Skeletal muscle tissue (tissue), 4 donors: ENCODE results near the gene LTB4R. TPM values are rescaled to one million over a fixed set of nuclear protein-coding genes. Genes with fewer than 3 reads are reported as not detected.
A peak's percentile ranks its signal among the peaks of the same experiment; 100 is the strongest.

Experiments used
- H3K27ac ChIP-seq: one replicate; pipeline ENCODE4 v1.7.0; 2013; ENCODE audit warnings: mild to moderate bottlenecking, low read depth, low read length, inconsistent platforms
- H3K27me3 ChIP-seq, 3 donors: one replicate each; pipeline ENCODE4 v1.7.0; 2013; ENCODE audit warnings: low read length in 3 of 3; ENCODE audit not compliant: control insufficient read depth in 3 of 3, insufficient read depth in 3 of 3
- H3K36me3 ChIP-seq, 3 donors: one replicate each; pipeline ENCODE4 v1.7.0; 2013; ENCODE audit warnings: low read length in 3 of 3; ENCODE audit not compliant: control insufficient read depth in 3 of 3, insufficient read depth in 3 of 3
- H3K4me1 ChIP-seq, 3 donors: one replicate each; pipeline ENCODE4 v1.7.0; 2013; ENCODE audit warnings: low read length in 3 of 3, mild to moderate bottlenecking in 3 of 3; ENCODE audit not compliant: control insufficient read depth in 3 of 3, insufficient read depth in 3 of 3
- H3K4me3 ChIP-seq, 3 donors: one replicate each; pipeline ENCODE4 v1.7.0; 2013; ENCODE audit warnings: low read length in 3 of 3
- H3K9ac ChIP-seq, 3 donors: one replicate each; pipeline ENCODE4 v1.7.0; 2013; ENCODE audit warnings: low read length in 3 of 3, mild to moderate bottlenecking in 3 of 3, moderate library complexity in 2 of 3, low read depth in 1 of 3
- H3K9me3 ChIP-seq, 3 donors: one replicate each; pipeline ENCODE4 v1.7.0; 2013; ENCODE audit warnings: low read length in 3 of 3; ENCODE audit not compliant: control insufficient read depth in 3 of 3
- total RNA-seq: library from RNA; depleted of rRNA; stranded (reverse); fragments of >200 nt; gene quantifications from one replicate; pipeline ENCODE4 v1.2.3, GENCODE V29; 2014
- donor health status: Osteomylitis.

Gene LTB4R
- total RNA-seq, 1 donor from 2014 or later, result 2.1 TPM

DNA sequence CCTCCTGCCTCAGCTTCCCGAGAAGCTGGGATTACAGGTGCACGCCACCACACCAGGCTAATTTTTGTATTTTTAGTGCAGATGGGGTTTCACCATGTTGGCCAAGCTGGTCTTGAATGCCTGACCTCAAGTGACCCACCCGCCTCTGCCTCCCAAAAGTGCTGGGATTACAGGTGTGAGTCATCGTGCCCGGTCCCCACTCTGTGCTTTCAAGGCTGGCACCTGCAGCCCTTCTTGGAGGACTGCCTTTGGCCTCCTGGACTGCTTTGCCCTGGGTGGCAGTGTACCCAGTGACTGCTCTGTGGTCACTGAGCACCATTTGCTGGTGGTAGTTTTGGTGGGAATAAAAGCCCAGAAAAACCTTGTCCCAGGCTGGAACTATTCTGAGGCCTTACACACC, 24.3 kb upstream of the LTB4R start:
- H3K27ac ChIP-seq, result no peak overlapping the region
- H3K4me3 ChIP-seq, result no peak overlapping the region
- no peaks in the 10 kb centered on the region for H3K9me3 ChIP-seq
- H3K4me1 ChIP-seq, result no peaks in the 10 kb centered on the region
- peaks cover 15 to 26% (median 23%) of the 10 kb centered on the region in 3 donors for H3K36me3 ChIP-seq
- no peak overlapping the region for H3K9ac ChIP-seq
- H3K27me3 ChIP-seq, result no peaks in the 10 kb centered on the region

DNA sequence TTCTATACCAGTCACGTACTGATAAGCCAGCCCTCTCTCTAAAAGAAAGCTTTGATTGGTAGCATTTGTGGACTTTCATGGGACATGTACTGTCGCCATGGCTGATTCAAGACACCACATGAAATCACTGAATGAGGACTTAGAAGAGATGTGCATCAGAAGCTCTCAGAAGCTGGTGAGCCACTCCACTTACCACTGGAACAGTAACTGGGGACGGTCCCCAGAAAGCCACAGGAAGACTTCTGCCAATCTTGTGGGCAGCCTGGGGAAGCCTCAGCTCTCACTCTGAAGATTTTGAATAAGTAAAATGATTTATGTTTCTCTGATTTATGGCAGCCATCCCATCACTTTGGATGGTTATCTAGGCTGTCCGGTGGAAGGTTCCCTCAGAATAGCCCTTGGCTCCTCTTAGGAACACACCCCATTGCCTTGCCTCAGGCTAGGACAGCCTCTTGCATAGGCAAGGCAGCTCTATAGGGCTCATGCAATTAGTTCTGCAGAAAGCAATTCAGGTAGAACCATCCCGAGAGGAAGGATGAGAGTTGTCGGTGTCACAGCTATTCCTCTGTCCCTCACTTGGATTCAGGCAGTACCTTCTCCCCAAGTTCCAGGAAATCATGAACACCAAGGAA, 21.5 kb upstream of the LTB4R start:
- H3K27ac ChIP-seq, result no peak overlapping the region
- H3K9me3 ChIP-seq, result no peaks in the 10 kb centered on the region
- H3K9ac ChIP-seq, result no peak overlapping the region
- H3K4me1 ChIP-seq, result no peaks in the 10 kb centered on the region
- peaks cover 23 to 34% (median 29%) of the 10 kb centered on the region in 3 donors for H3K36me3 ChIP-seq
- H3K4me3 ChIP-seq, result no peak overlapping the region
- no peaks in the 10 kb centered on the region for H3K27me3 ChIP-seq

DNA sequence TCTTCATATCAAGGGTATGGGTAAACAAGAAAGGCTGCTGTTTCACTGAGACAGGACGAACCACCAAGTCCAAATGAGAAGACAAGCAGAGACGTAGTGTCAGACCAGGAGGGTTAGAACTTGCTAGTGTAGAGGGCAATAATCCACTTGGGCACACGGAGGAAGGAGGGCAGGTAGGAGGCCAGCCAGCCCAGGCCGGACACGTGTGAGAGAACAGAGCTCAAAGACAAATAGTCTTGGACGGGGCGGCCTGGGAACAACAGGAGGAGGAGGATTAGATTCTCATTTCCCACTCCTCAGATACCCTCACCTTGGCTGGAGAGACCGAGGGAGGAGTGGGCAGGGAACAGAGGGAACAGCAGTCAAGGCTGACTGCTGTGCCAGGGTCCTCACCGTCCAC, 20.6 kb upstream of the LTB4R start:
- no peaks in the 10 kb centered on the region for H3K9me3 ChIP-seq
- peaks cover 23 to 38% (median 35%) of the 10 kb centered on the region in 3 donors for H3K36me3 ChIP-seq
- H3K4me1 ChIP-seq, result no peaks in the 10 kb centered on the region
- H3K4me3 ChIP-seq, result no peak overlapping the region
- H3K27ac ChIP-seq, result no peak overlapping the region
- no peaks in the 10 kb centered on the region for H3K27me3 ChIP-seq
- H3K9ac ChIP-seq, result no peak overlapping the region

DNA sequence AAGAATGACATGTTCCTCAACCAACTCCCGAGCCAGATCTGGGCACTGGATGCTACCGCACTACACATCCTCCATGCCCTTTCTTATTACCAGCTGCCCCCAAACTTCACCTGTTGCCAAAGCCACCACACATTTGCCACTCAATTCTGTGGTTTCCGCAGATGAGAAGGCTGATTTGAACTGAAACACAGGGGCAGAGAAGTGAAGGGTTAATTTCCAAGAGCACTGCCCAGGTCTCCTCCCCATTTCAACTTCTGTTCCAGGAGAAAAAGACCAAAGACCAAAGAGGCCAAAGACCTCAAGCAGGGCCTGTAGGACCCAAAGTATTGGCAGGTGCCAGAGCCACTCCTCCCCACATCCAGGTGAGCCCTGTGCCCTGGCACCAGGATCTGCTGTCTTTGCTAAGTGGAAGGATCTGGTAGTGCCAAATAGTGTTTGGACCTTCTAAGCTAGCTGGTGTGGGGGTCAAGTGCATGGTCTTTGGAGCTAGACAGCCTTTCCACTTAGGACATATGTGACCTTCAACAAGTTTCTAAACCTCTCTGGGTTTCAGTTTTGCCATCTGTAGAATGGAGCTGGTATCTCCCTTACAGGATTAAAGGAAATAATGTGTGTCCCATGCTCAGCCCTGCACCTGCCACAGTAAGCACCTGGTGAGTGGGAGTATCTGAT, 19.7 kb upstream of the LTB4R start:
- Histone ChIP-seq H3K4me1 (peaks cover 0 to 1% (median under 1%) of the 10 kb centered on the region in 3 donors), H3K27me3 (no peaks in the 10 kb centered on the region), H3K36me3 (peaks cover 23 to 45% (median 43%) of the 10 kb centered on the region in 3 donors), H3K9me3 (no peaks in the 10 kb centered on the region), H3K9ac (no peak overlapping the region), H3K27ac (no peak overlapping the region), H3K4me3 (no peak overlapping the region)

DNA sequence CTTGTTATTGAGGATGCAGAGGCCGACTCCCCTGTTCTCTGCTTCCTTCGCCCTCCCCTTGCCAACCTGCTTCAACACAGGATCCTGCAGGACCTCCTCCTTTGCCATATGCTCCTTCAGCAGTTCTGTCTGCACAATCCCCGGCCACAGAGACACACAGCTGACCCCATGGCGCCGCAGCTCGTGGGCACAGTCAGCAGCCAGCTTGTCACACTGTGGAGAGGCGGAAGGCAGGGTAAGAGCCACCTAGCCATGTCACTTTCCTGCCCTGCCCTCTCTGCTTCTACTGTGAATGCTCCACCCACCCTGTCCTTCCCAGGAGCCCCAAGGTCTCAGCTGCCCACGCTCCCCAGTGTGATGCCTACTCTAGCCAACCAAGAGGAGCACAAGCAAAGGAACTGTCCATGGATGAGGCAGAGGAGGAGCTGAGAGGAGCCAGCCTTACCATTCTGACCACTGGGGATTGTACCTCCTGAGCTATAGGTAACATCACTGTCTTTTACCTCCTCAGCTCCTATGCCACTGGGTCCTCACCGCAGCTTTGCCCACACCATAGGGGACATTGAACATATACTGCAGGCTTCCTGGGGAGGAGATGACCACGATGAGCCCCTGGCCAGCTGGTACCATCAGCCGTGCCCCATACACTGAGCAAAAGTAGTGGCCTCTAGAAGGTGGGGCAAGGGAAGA, 19.0 kb upstream of the LTB4R start:
- H3K27me3 ChIP-seq, result no peaks in the 10 kb centered on the region
- H3K4me1 ChIP-seq, result peaks cover 0 to 8% (median 2%) of the 10 kb centered on the region in 3 donors
- no peak overlapping the region for H3K27ac ChIP-seq
- no peak overlapping the region for H3K9ac ChIP-seq
- peaks cover 23 to 45% (median 43%) of the 10 kb centered on the region in 3 donors for H3K36me3 ChIP-seq
- no peaks in the 10 kb centered on the region for H3K9me3 ChIP-seq
- H3K4me3 ChIP-seq, result no peak overlapping the region

DNA sequence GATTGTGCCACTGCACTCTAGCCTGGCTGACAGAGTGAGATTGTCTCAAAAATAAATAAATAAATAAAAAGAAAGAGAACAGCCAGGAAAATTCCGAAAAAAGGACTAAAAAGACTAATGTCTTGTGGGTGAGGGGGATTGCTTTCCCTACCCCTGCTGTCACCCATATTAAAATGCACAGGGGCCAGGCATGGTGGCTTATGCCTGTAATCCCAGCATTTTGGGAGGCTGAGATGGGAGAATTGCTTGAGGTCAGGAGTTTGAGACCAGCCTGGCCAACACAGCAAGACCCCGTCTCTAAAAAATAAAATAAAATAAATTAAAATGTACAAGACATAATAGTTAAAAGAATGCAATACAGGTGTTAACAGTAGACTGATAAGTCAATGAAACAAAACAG, 17.8 kb upstream of the LTB4R start:
- H3K36me3 ChIP-seq, result peaks cover 23 to 45% (median 43%) of the 10 kb centered on the region in 3 donors
- no peak overlapping the region for H3K9ac ChIP-seq
- peaks cover under 1 to 10% (median 2%) of the 10 kb centered on the region in 3 donors for H3K4me1 ChIP-seq
- no peaks in the 10 kb centered on the region for H3K27me3 ChIP-seq
- no peak overlapping the region for H3K4me3 ChIP-seq
- no peak overlapping the region for H3K27ac ChIP-seq
- no peaks in the 10 kb centered on the region for H3K9me3 ChIP-seq

DNA sequence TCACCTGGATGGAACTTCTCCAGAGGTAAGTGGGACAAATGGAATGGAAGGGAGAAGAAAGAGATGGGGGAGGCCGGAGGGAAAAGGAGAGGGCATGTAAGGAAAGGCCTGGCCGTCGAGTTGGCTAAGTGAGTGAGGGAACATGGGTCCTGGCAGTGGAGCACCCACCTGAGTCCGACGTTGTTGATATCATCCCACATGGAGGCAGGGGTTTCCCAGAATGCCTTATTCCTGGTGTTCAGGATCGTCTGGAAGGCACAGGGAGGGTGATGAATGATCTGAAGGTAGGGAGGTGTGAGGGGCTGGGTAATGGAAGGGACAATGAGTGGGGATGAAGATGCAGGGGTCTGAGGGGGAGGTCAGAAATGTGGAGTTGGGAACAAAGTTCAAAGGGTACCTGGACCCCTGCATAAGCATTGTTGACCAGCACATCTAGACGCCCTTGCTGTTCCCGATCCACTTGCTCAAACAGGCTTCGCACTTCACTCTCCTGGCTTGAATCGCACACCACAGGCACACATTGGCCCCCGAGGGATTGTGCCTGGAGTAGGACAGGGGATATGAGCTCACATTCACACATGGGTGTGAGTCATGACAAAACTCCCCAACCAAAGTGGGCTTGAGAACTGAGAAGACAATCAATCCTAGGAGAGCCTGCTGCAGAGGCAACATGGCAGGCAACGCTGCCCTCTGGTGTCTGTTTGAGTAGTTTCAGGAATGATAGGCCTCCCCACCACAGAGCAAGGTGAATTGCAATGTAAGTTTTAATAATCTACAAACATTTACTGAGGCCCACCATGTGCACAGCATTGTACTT, 14.8 kb upstream of the LTB4R start:
- H3K36me3 ChIP-seq, result peaks cover 8 to 30% (median 27%) of the 10 kb centered on the region in 3 donors
- H3K27ac ChIP-seq, result no peak overlapping the region
- H3K9ac ChIP-seq, result peak overlapping the region in 1 of 3 donors; percentile 10
- H3K9me3 ChIP-seq, result no peaks in the 10 kb centered on the region
- peaks cover 19 to 32% (median 25%) of the 10 kb centered on the region in 3 donors for H3K4me1 ChIP-seq
- no peak overlapping the region for H3K4me3 ChIP-seq
- H3K27me3 ChIP-seq, result no peaks in the 10 kb centered on the region

DNA sequence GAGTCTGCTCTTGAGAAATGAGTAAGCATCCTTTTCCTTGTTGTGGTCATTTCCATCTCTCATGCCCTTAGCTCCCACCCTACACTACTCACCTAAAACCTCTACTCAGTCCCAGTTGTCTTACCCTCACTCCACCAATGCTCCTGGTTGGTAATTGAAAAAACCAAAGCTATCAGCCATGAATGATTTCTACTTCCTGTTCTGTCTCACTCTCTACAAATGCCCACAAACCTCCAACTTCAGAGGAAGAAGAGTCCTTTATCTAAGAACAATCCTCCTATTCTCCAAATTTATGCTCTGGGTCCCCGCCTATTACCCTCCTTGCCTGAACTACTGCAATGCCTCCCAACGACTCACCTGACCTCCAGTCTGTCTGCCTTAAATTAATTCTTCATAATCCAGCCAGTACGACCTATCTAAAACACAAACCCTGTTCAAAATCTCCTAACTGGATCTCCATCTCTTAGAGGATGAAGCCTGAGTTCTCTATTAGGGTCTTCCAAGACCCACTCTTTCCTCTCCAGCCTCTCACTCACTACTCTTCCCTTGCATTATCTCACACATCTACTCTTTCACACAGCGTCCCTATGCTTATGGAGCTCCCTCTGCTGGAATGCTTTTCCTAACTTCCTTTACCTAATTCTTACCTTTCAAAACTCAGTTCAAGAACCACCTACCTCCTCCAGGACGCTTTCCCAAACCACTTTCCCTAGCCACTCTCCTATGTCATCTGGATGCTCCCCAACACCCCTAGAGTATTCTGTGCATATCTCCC, 13.9 kb upstream of the LTB4R start:
- H3K27me3 ChIP-seq, result no peaks in the 10 kb centered on the region
- H3K9ac ChIP-seq, result no peak overlapping the region
- H3K4me1 ChIP-seq, result peaks cover 19 to 32% (median 26%) of the 10 kb centered on the region in 3 donors
- no peak overlapping the region for H3K4me3 ChIP-seq
- peaks cover 12 to 31% (median 27%) of the 10 kb centered on the region in 3 donors for H3K36me3 ChIP-seq
- no peak overlapping the region for H3K27ac ChIP-seq
- H3K9me3 ChIP-seq, result no peaks in the 10 kb centered on the region

DNA sequence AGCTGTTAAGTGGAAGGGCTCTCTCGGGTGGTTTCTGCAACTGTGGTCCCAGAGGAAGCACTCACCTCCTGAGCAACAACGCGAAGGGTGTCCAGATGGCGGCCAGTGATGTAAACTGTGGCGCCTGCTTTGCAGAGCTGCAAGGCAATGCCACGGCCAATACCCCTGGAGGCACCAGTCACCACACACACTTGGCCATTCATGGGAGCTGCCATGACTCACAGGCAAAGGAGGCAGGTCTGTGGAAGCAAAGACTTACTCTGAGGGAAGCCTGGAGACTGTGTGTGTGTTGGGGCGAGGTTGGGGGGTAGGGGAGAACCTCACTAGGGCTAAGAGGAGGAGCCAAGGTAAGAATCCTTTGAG, 12.4 kb upstream of the LTB4R start:
- Histone ChIP-seq H3K4me3 (peak overlapping the region; percentile 91 to 99 (median 97)), H3K36me3 (peaks cover 20 to 43% (median 37%) of the 10 kb centered on the region in 3 donors), H3K9ac (peak overlapping the region; percentile 93 to 97 (median 95)), H3K9me3 (no peaks in the 10 kb centered on the region), H3K27ac (peak overlapping the region; percentile 82), H3K4me1 (peaks cover 19 to 32% (median 26%) of the 10 kb centered on the region in 3 donors), H3K27me3 (no peaks in the 10 kb centered on the region)
